GM15510 (cell line): ENCODE data around the gene LCLAT1.

ENCODE experiments used
- POLR2A ChIP-seq: IDR thresholded peaks from 3 replicates; pipeline ENCODE4 v1.6.1; 2011; ENCODE audit warnings: borderline replicate concordance; ENCODE audit not compliant: insufficient read length; ENCODE audit errors: extremely low read depth

LCLAT1 gene

GRCh38 chr2:30664761-30665358, 217.8 kb downstream of the LCLAT1 start:
- no peak for TF ChIP-seq POLR2A

- no peak for TF ChIP-seq POLR2A
These were observed 218.8 kb downstream of the LCLAT1 start for GRCh38 chr2:30665761-30666265.

- TF ChIP-seq POLR2A = no peak
These were observed 219.3 kb downstream of the LCLAT1 start for GRCh38 chr2:30666266-30666874.

- TF ChIP-seq POLR2A = no peak
These were observed 223.4 kb downstream of the LCLAT1 start for GRCh38 chr2:30670453-30670852.

- no peak for TF ChIP-seq POLR2A
These were observed 226.1 kb downstream of the LCLAT1 start for GRCh38 chr2:30673127-30673526.

GRCh38 chr2:30675758-30676157, 228.7 kb downstream of the LCLAT1 start:
- TF ChIP-seq POLR2A = no peak

GRCh38 chr2:30677231-30677630, 230.2 kb downstream of the LCLAT1 start:
- no peak for TF ChIP-seq POLR2A

GRCh38 chr2:30677861-30678385, 230.9 kb downstream of the LCLAT1 start:
- TF ChIP-seq POLR2A = no peak

- no peak for TF ChIP-seq POLR2A
These were observed 231.5 kb downstream of the LCLAT1 start for GRCh38 chr2:30678410-30679137.

- TF ChIP-seq POLR2A = no peak
These were observed 232.5 kb downstream of the LCLAT1 start for GRCh38 chr2:30679426-30680088.

- no peak for TF ChIP-seq POLR2A
These were observed 233.1 kb downstream of the LCLAT1 start for GRCh38 chr2:30680121-30680520.

GRCh38 chr2:30681022-30681421, 234.0 kb downstream of the LCLAT1 start:
- no peak for TF ChIP-seq POLR2A

- TF ChIP-seq POLR2A = no peak
These were observed 236.3 kb downstream of the LCLAT1 start for GRCh38 chr2:30683236-30683956.

- no peak for TF ChIP-seq POLR2A
These were observed 237.0 kb downstream of the LCLAT1 start for GRCh38 chr2:30684026-30684425.
